Metanephros (tissue), 2 donors: ENCODE data around the gene GAS2L3. TPM values are rescaled to one million over a fixed set of nuclear protein-coding genes. Genes with fewer than 3 reads are reported as not detected.

Experiments
- small RNA-seq: library from RNA; depleted of rRNA; stranded (forward); fragments of <200 nt; gene quantifications from one replicate; pipeline ENCODE3, GENCODE V24; 2014; ENCODE audit warnings: low replicate concordance
- total RNA-seq: library from RNA; depleted of rRNA; stranded (reverse); fragments of >200 nt; gene quantifications from one replicate; pipeline ENCODE4 v1.2.3, GENCODE V29; 2014

GAS2L3 gene
- total RNA-seq: 18.5 TPM

GRCh38 chr12:100573292-100574186 lies at the start of gene GAS2L3:
TSS of gene GAS2L3 (plus strand) at chr12:100573684. CDS start at chr12:100594905, 21,221 bp downstream.

Small RNAs within 50 kb of the gene (small RNA-seq; reads per million reads assigned to genes)
- gene AC010200.2: not detected

Other genes with a start within 250 kb of the GAS2L3 start
- 0.23 TPM for gene SLC17A8, start 216.6 kb upstream of the GAS2L3 start, total RNA-seq
- gene NR1H4, start 99.8 kb upstream of the GAS2L3 start, total RNA-seq: 11.8 TPM
- 0.76 TPM for gene ANO4, start 221.1 kb downstream of the GAS2L3 start, total RNA-seq